GOT3 (cell line): ENCODE data around the gene GSAP.

ENCODE experiments used
- DNase-seq: peaks from one replicate; lab custom pipeline; 2025; ENCODE audit warnings: mixed read lengths; lab: John Stamatoyannopoulos, UW

The GSAP gene

GRCh38 chr7:77327067-77327931 is 88.8 kb downstream of the GSAP start:
- no peak for DNase-seq

GRCh38 chr7:77326131-77326530 is 90.0 kb downstream of the GSAP start:
- no peak for DNase-seq

- DNase-seq: no peak
Observed at GRCh38 chr7:77321300-77321699, 94.8 kb downstream of the GSAP start.

GRCh38 chr7:77320714-77321113 is 95.4 kb downstream of the GSAP start:
- no peak for DNase-seq

- DNase-seq: no peak
Observed at GRCh38 chr7:77320137-77320536, 96.0 kb downstream of the GSAP start.

GRCh38 chr7:77318019-77318418 is 98.1 kb downstream of the GSAP start:
- DNase-seq: no peak

GRCh38 chr7:77316219-77316978 is 99.8 kb downstream of the GSAP start:
- no peak for DNase-seq

- no peak for DNase-seq
Observed at GRCh38 chr7:77315182-77315591, 101.0 kb downstream of the GSAP start.

- no peak for DNase-seq
Observed at GRCh38 chr7:77313876-77314480, 102.2 kb downstream of the GSAP start.

GRCh38 chr7:77313085-77313484 is 103.1 kb downstream of the GSAP start:
- no peak for DNase-seq

GRCh38 chr7:77310982-77311381 is 105.2 kb downstream of the GSAP start:
- DNase-seq: no peak

- no peak for DNase-seq
Observed at GRCh38 chr7:77309714-77310220, 106.4 kb downstream of the GSAP start.

GRCh38 chr7:77308792-77309191 is 107.4 kb downstream of the GSAP start:
- no peak for DNase-seq

- DNase-seq: no peak
Observed at GRCh38 chr7:77306231-77307067, 109.7 kb downstream of the GSAP start.

- no peak for DNase-seq
Observed at GRCh38 chr7:77295549-77295948, 120.6 kb downstream of the GSAP start.

- no peak for DNase-seq
Observed at GRCh38 chr7:77293046-77293445, 123.1 kb downstream of the GSAP start.

- DNase-seq: no peak
Observed at GRCh38 chr7:77290425-77290824, 125.7 kb downstream of the GSAP start.

GRCh38 chr7:77289387-77289786 is 126.8 kb downstream of the GSAP start:
- no peak for DNase-seq

- no peak for DNase-seq
Observed at GRCh38 chr7:77288676-77289320, 127.4 kb downstream of the GSAP start.

GRCh38 chr7:77284616-77285015 is 131.5 kb downstream of the GSAP start:
- no peak for DNase-seq

- no peak for DNase-seq
Observed at GRCh38 chr7:77284005-77284404, 132.1 kb downstream of the GSAP start.
